Bronchus fibroblast of lung (primary cell): ENCODE data around the gene CHD1L. TPM values are rescaled to one million over a fixed set of nuclear protein-coding genes. Genes with fewer than 3 reads are reported as not detected.

Experiments
- total RNA-seq: library from RNA; depleted of rRNA; stranded (reverse); fragments of >200 nt; gene quantifications from 2 replicates; pipeline ENCODE4 v1.2.3, GENCODE V29; 2015

The CHD1L gene
- total RNA-seq = 25.4 and 26.4 TPM in 2 replicates

GRCh38 chr1:147242449-147243227 is at the start of gene CHD1L:
Gene CHD1L (plus strand): TSS chr1:147242684. CDS start chr1:147242704, 20 bp downstream.

GRCh38 chr1:147225193-147225730 is 17.2 kb upstream of the CHD1L start, which contains the start of gene FMO5:
Gene FMO5 (minus strand): TSS chr1:147225339. CDS start chr1:147225029, 310 bp downstream.

Other genes starting within 250 kb of the CHD1L start
- gene PRKAB2, start 70.2 kb upstream of the CHD1L start, total RNA-seq = 4.9 and 5.4 TPM in 2 replicates
- 0.59 and 1.0 TPM in 2 replicates for gene FMO5, start 17.3 kb upstream of the CHD1L start, total RNA-seq